GM12865 (cell line): ENCODE measurements around the gene PLA2G7.

Source experiments
- DNase-seq: peaks from one replicate; pipeline ENCODE4 v3.0.0; 2010; ENCODE audit warnings: low read depth
- H3K4me3 ChIP-seq: 2 replicates; pipeline ENCODE4 v1.5.1; 2011; ENCODE audit warnings: mild to moderate bottlenecking, low read depth, low read length, control low read depth
- CTCF ChIP-seq: IDR thresholded peaks from 2 replicates; pipeline ENCODE4 v1.5.1; 2011; ENCODE audit warnings: low read length, control low read depth, low read depth, inconsistent platforms; ENCODE audit not compliant: insufficient read depth; ENCODE audit errors: missing control alignments

The PLA2G7 gene

GRCh38 chr6:46758960-46759753 is 24.0 kb upstream of the PLA2G7 start:
- TF ChIP-seq CTCF, result no peak
- no peak for DNase-seq
- no peak overlapping the region for H3K4me3 ChIP-seq

GRCh38 chr6:46757214-46757596 is 22.0 kb upstream of the PLA2G7 start:
- DNase-seq, result no peak
- H3K4me3 ChIP-seq, result no peak overlapping the region
- no peak for TF ChIP-seq CTCF

GRCh38 chr6:46756469-46757213 is 21.5 kb upstream of the PLA2G7 start:
- no peak for TF ChIP-seq CTCF

GRCh38 chr6:46755865-46756264 is 20.7 kb upstream of the PLA2G7 start:
- DNase-seq, result no peak
- TF ChIP-seq CTCF, result no peak
- H3K4me3 ChIP-seq, result no peak overlapping the region

More at GRCh38 chr6:46756469-46757213, 21.5 kb upstream of the PLA2G7 start:
- no peak overlapping the region for H3K4me3 ChIP-seq
- no peak for DNase-seq

- TF ChIP-seq CTCF, result no peak
- no peak overlapping the region for H3K4me3 ChIP-seq
These were observed 16.5 kb upstream of the PLA2G7 start for GRCh38 chr6:46751658-46752057.

DNA sequence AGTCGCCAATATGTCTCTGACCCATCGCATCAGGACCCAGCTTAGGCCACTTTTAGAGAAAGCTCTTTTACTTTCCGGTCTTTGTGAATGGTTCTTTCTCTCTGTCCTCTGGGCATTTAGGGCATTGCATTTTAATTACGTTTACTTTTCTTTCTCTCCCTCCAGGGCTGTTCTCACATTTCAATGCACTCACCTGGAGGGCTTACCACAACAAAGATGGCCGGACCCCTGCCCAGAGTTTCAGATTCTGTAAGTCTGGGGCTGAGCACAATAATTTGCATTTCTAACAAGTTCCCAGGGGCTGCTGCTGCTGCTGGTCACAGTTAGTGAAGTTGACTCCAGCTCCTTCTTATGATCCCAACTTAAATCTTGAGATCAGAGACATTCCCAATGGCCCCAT is 14.6 kb upstream of the PLA2G7 start:
- no peak overlapping the region for H3K4me3 ChIP-seq
- DNase-seq, result no peak
- TF ChIP-seq CTCF, result no peak

More at GRCh38 chr6:46751658-46752057, 16.5 kb upstream of the PLA2G7 start:
- DNase-seq, result no peak
